Stimulated activated CD8-positive, alpha-beta memory T cell treated with anti-CD3 and anti-CD28 coated beads, Interleukin-12 subunit alpha, Interleukin-12 subunit beta, amount 100 ng/mL, for 1 hour (primary cell): ENCODE data around the gene CSF1.
"Not testable (repeated sequence)": the region's sequence is repeated elsewhere in the genome, so short reads cannot be mapped to it uniquely, and the experiment has no call there.

Experiments
- DNase-seq: peaks from one replicate; pipeline ENCODE4 v3.0.0-alpha.2; 2020; ENCODE audit warnings: low read depth

CSF1 gene, protein sequence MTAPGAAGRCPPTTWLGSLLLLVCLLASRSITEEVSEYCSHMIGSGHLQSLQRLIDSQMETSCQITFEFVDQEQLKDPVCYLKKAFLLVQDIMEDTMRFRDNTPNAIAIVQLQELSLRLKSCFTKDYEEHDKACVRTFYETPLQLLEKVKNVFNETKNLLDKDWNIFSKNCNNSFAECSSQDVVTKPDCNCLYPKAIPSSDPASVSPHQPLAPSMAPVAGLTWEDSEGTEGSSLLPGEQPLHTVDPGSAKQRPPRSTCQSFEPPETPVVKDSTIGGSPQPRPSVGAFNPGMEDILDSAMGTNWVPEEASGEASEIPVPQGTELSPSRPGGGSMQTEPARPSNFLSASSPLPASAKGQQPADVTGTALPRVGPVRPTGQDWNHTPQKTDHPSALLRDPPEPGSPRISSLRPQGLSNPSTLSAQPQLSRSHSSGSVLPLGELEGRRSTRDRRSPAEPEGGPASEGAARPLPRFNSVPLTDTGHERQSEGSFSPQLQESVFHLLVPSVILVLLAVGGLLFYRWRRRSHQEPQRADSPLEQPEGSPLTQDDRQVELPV

GRCh38 chr1:109910123-109910962, at the start of gene CSF1:
Gene CSF1 (plus strand): TSS chr1:109910849. CDS start chr1:109911024, 175 bp downstream.
- DNase-seq = peak; percentile 39

DNA sequence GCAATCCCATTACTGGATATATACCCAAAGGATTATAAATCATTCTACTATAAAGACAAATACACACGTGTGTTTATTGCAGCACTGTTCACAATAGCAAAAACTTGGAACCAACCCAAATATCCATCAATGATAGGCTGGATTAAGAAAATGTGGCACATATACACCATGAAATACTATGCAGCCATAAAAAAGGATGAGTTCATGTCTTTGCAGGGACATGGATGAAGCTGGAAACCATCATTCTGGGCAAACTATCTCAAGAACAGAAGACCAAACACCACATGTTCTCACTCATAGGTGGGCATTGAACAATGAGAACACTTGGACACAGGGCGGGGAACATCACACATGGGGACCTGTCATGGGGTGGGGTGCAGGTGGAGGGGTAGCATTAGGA, 49.0 kb upstream of the CSF1 start:
- not testable (repeated sequence) for DNase-seq

- no peak for DNase-seq
These were observed 47.0 kb upstream of the CSF1 start for GRCh38 chr1:109863667-109864046.

GRCh38 chr1:109864047-109864822, 46.4 kb upstream of the CSF1 start:
- no peak for DNase-seq

DNA sequence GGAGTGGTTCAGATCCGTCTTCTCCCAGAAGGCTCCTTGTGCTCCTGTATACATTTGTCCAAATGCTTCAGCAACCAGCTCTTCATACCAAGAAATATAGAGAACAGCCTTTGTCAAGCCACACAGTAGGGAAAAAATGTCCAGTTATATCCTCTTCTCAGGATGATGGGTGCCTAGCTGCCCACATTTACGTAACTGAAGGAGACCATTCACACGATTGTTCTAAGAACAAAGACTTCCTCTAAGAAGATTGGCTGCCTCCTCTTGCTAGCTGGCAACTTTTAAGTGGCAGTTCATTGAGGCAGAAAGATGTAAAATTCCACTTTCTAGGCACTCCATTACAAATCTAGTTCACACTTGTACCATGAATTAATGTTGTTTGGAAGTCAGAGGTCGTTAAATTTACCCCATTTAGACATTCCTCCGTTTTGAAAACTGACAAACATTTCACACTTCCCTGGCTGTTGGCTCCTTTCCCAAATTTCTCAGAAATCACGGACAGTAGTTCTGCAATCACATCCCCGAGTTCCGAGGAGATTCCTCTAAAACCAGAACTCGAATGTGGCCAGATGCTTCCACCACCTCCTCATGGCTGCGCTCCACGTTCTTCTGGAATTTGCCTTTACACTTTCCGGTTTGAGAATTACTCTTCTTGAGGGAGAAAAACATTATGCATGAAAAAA, 45.6 kb upstream of the CSF1 start:
- DNase-seq = no peak

- no peak for DNase-seq
These were observed 44.6 kb upstream of the CSF1 start for GRCh38 chr1:109866071-109866470.

DNA sequence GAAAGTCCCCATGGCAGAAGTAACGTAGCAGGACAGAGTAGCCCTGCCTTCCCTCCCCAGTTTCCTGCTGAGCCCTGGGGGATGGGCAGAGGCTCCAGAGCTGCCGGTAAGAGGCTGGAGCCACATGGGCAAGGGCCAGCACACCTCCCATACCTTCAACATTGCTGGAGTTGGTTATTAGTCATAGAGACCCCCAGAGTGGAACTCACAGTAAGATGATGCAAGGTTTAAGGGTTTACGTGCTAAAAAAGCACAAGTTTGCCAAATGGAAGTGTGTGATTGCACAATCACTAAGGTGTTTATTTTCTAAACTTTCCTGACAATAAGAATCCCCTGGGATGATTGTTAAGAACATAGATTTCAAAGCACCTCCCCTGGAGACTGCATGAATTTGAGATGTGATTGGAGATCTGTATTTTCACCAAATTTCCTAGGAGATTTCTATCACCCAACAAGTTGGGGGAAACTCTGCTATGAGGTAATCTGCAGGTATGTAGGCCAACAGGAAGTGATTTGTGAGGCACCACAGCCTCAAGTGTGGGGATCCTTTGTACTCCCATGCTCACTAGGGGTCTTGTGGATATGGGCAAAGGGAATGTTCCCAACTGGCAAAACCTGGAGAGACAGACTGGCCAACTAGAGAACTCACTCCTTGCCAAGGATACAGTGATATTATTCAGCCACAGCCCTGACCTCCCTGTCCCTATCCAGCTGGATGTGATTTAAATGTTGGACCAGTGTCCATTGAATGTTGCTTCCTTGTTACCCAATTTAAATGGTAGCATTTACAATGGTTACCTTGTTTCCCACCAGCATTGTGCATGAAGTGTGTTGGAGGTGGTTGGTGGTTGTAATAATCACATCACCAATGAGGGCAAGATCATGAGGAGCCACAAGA, 37.1 kb upstream of the CSF1 start:
- no peak for DNase-seq

DNA sequence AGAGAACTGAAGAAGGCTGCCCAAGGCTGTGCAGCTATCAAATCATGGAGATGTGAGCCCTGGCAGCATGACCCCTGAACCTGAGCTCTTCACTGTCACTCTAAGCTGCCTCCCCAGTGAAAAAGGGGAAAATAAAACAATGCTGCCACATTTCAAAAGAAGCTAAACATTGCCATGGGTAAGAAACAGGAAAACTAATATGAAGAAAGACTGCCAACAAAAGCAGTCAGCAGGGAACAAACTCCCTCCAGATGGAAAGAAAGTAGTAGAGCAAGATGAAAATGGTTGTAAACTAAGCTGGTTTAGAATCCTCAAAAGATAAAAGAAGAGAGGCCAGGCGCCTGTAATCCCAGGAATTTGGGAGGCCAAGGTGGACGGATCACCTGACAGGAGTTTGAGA, 36.2 kb upstream of the CSF1 start:
- no peak for DNase-seq

DNA sequence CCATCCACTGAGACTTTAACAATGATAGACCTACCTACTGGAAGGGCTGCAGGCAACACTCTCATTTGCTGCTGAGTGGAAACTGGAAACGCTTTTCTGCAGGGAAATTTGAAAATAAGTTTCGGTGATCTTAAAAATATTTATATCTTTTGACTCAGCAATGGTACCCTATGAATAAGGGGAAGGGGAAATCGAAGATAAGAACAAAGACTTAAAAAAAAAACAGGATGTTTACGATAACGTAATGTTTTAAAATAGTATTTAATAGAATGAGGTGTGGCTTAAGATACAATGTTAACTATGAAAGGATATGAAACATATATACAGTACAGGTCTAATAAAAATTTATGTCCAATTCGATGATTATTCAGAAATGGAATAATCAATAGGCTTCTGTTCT, 34.8 kb upstream of the CSF1 start:
- DNase-seq = no peak

- no peak for DNase-seq
These were observed 33.9 kb upstream of the CSF1 start for GRCh38 chr1:109876617-109877316.

DNA sequence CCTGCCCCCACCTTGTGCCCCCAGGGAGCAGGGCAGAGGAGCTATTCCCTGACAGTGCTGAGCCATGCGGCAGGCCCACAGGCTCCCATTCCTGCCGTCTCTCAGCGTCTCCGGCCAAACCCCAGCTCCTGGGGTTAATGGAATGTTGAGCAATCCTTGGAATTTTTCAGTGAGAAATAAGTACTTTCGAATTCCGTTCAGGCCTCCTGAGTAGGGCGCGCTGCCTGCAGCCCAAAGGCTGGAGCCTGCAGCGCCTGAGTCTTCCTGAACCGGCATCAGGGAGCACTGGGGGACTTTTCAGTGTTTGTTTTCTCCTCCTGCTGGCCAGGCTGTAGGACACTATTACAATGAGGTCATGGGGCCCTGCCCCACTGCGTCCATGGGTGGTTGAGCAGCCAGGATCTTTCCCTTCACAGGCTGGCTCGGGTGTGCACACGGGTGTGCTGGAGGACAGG, 33.3 kb upstream of the CSF1 start:
- no peak for DNase-seq

DNA sequence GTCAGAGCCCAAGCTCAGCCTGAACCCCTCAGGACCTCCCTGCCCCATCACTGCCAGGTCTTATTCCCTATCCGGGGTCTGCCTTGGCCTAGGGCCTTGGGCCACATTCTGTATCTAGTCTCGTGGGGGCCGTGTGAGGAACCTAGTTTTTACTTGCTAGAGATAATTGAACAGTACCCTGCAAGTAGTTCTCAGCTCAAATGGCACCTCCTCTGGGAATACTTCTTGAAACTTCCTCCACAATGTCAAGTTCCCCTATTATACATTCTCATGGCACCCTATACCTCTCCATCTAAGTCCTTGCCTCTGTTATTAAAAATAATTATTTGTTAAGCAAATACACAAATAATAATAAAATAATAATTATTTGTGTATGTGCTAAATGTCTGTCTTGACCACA, 32.9 kb upstream of the CSF1 start:
- DNase-seq = no peak

GRCh38 chr1:109878531-109879104, 32.0 kb upstream of the CSF1 start:
- DNase-seq = no peak

DNA sequence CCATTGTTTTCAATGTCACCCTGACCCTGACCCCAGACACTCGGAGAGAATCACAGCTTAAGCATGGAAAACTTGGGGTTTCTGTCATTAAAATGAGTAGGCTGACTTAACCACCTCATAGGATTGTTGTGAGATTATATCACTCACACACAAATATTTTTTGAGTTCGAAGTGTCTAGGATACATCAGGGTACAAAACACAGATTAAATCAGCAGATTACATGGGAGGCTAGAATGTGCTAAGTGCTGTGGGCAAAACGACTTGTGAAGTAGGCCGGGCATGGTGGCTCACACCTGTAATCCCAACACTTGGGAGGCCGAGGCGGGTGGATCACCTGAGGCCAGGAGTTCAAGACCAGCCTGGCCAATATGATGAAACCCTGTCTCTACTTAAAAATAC, 31.3 kb upstream of the CSF1 start:
- not testable (repeated sequence) for DNase-seq

DNA sequence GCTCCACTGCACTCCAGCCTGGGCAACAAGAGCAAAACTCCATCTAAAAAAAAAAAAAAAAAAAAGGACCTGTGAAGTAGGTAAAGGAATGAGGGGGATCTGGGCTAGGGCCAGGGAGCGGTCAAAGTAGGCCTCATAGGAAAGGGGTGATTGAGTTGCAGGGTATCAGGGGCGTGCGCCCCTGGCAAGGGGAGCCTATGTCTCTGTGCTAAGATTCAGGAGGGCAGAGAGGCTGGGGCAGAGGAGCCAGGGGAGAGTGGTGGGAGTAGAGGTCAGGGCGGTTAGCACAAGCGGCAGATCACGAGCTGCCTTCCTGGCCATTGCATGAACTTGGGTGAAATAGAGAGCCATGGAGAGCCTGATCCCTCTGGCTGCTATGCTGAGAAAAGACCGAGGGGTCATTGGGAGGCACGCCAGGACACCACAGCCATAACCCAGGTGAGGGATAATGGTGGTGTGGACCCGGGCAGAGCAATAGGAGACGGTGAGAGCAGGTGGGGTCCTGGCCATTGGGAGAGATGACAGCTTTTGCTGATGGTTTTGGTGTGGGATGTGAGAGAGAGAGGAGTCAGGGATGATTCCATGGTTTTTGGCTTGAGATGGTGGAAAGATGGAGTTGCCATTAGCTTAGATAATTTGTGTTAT, 30.6 kb upstream of the CSF1 start:
- DNase-seq = no peak

DNA sequence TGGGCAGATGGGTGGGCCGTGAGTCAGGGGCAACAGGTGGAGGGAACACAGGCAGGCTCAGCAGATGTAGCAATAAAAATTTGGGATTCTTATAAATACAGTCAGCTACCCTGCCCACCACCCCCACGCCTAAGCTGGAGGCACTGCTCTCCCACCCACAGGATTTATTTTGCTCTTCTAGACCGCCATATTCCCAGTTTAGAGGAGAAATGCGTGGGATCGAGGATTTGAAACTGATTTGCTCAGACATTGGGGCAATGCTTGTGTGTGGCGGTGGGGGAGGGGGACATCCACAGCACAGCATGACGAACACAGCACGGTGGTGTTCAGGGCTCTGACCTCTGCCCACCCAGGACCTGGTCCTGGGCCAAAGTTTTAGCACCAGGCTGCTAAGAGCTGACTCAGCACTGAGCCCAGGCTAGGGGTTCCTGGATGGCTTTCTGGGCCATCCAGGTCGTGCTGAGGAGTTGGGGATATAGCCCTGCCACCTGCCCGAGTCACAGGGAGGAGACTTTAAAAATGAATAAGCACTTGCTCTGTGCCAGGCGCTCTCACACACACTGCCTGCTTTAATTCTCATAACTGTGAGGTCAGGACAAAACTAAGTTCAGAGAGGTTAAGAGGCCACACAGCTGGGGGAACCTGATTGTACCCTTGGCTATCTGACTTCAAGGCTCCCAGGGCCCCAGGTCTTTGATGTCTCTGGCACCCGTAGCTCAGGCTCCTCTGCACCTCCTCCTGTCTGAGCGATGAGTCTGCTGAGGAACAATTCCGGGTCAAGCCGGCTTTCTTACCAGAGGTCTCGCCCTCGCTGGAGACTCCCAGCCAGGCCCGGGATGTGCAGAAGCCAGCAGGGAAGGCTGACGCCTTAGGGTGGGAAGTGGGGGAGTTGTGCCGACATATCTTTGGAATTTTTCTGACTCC, 29.4 kb upstream of the CSF1 start:
- DNase-seq = no peak

GRCh38 chr1:109881906-109882287, 28.8 kb upstream of the CSF1 start:
- no peak for DNase-seq
